Left lobe of liver (tissue), 2 donors: ENCODE results near the gene IGF1R. TPM values are rescaled to one million over a fixed set of nuclear protein-coding genes. Genes with fewer than 3 reads are reported as not detected.

Experiments
- ATAC-seq: fragments of 200-7000 bp; cut with Tn5 transposase; one replicate; pipeline ENCODE4 v1.9.1; 2020; ENCODE audit warnings: mild to moderate bottlenecking, moderate library complexity
- DNase-seq: peaks from one replicate; pipeline ENCODE4 v3.0.0-alpha.2; 2020; ENCODE audit warnings: low spot score
- total RNA-seq: library from RNA; stranded (reverse); gene quantifications from one replicate; pipeline ENCODE4 v1.2.1, GENCODE V29; 2021
- donor health status: DM: no; HTN: no; CAD: no; lungs with moderate emphysema.
- donor health status: DM: no; HTN: yes; CAD: no.

IGF1R gene
- total RNA-seq, 1 donor from 2014 or later = 3.3 TPM

DNA sequence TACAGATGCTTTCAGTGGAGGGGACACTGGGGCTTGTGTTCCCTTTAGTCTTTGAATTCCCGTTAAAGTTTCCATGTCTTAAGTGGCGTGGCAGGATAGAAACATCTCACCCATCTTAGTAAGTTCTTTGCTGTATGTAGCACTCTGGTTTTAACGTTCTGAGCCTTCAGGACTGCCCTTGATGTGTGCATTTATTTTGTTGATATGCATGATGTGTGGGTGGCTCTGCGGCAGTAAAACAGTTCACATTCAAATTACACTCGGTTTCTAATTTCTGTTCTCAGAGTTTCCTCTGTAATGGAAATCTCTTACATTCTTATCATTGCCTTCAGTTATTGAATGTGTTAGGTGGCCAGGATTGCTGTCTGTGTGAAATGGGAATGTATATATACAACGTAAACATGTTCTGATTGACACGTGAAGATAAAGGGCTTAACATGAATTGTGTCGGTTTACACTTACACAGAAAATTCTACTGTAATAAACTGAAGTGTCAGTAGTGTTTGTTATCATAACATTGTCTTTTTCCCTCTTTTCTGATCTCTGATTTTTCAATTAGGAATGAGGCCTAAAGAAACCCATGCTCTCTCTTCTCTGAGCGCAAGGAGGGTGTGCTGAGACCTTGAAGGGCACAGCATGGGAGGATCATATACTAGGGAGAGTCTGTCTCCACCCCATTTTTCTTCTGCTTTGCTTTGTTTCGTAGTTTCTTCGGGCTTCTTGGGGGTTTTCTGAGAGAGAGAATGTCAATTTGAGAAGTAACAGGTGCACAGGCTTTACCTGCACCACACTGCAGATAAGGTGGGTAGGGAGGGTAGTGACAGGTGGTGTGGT is 51.5 kb downstream of the IGF1R start:
- ATAC-seq (no peak), DNase-seq (no peak)

DNA sequence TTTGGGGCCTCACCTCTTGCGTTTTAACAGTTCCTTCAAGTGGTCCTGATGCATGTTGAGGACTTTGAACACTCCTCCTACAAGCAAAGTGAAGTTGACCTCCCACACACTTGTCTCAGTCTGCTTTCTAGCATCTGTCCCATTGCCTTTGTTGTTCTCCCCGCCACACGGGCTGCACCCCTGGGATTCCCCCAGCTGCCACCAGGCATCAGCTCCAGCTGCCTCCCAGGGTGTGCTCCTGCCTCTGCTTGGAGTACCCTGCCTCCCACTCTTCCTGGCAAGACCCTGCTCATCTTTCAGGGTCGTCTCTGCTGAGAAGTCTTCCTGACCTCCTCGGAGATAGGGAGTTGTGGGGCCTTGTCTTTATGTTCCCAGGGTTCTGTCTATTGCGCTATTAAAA is 52.2 kb downstream of the IGF1R start:
- no peak for ATAC-seq
- no peak for DNase-seq

DNA sequence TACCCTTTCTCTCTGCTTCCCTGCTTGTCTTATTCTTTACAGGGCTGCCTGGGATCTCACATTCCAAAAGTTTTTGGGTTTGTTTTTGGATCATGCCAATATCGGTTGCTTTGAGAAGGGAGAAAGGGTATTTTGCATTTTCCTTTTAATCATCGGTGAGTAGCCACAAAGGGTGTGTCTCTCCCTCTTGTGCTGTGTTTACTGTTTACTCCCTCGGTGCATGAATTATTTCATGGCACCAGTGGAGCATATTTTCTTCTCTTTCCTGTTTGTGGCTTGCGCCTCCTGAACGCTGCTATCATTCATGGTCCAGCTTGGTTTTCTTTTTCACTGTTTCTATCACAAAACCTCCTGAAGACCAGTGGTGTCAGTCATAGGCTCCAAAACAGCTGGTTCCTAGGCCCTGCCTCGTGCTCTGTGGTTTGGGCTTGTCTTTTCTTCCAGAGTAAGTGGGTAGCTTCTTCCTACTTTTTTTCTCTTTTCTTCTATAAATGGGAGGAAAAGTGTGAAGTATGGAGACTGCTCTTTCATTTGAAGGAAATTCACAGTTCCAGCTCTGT is 54.9 kb downstream of the IGF1R start:
- DNase-seq (no peak), ATAC-seq (no peak)

DNA sequence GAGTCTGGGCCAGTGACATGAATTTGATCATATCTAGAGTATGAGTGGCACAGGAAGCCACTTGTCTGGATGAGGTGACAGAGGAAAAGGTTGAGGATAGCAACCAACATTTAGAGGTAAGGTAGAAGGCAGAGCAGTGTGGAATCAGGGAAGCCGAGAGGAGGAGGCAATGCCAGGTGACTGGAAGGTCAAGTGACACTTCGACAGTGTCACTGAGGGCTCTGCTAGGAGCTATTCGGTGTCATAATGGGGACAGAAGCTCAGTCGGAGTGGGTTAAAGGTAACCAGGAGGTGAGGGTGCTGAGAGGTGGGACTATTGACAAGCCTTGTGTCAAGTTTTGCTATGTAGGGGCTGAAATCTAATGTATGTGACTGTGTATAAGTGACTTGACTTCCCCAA is 56.7 kb downstream of the IGF1R start:
- no peak for ATAC-seq
- no peak for DNase-seq

DNA sequence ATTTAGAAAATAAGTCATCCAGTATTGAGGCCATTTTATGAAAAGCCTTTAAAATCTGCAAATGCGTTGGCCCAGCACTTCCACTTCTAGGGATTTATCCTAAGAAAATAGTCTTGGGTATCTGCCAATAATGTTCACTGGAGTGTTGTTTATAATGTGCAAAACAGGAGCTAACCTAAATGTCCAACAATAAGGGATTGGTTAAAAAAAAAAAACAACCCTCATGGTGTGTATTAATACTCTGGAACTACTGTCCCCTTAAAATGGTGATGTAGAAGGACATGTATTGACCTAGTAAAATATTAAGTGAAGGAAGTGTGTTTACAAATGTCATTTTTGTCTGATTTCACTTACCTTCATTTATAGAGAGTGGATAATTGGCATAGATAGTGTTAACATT is 58.0 kb downstream of the IGF1R start:
- DNase-seq = no peak
- ATAC-seq = no peak

DNA sequence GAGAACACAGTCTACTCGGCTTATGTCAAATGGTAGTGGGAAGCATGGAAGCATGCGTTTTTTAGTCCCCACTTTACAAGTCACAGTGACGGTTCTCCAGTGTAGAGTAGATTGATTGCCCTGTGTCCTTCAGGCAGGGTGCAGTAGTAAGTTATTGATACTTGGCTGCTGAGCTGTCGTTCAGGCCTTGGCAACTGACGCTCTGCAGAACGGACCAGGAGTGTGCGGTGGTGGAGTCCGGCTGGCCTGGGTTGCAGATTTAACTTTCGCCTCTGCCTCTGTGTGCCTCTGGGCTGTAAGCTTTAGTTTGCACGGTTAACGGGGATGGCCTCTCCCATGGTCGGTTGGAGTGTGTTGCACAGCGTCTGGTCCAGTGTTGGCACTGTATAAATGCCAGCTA is 58.6 kb downstream of the IGF1R start:
- DNase-seq (no peak), ATAC-seq (no peak)

DNA sequence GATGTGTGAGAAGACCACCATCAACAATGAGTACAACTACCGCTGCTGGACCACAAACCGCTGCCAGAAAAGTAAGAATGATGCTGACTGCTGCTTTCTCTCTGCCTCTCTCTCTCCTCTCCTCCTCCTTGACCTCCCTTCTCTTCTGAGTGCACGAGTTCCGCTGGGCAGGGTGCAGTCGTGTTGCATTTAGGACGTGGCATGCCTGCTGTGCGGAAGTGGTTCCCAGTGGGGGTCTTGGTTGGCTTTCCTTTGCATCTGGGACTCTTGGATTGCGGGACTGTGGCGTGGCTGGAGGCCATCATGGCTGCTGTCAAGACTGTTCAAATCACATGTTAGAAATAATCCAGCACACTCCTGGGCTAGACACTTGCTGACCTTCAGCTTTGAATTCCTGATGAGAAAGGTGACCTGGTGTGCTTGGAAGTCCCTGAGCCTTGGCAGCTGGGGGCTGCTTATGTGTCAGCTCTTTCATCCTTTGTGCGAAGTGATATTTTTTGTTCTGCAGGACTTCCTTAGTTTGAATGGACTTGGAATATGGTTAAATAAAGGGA is 59.8 kb downstream of the IGF1R start:
- no peak for DNase-seq
- ATAC-seq = no peak

DNA sequence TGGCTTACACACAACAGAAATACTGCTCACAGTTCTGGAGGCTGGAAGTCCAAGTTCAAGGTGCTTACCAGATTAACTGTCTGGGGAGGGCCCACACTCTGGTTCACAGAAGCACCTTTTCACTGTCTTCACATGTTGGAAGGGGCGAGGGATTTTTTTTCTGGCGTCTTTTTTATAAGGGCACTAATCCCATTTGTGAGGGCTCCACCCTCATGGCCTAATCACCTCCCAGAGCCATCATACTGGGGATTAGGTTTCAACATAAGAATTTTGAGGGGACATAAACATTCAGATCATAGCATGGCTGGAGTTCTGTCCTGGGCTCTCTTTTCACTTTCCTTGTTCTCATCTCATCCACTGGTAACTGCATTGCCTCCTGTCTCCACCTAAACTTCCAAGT is 63.5 kb downstream of the IGF1R start:
- DNase-seq = no peak
- ATAC-seq = no peak

DNA sequence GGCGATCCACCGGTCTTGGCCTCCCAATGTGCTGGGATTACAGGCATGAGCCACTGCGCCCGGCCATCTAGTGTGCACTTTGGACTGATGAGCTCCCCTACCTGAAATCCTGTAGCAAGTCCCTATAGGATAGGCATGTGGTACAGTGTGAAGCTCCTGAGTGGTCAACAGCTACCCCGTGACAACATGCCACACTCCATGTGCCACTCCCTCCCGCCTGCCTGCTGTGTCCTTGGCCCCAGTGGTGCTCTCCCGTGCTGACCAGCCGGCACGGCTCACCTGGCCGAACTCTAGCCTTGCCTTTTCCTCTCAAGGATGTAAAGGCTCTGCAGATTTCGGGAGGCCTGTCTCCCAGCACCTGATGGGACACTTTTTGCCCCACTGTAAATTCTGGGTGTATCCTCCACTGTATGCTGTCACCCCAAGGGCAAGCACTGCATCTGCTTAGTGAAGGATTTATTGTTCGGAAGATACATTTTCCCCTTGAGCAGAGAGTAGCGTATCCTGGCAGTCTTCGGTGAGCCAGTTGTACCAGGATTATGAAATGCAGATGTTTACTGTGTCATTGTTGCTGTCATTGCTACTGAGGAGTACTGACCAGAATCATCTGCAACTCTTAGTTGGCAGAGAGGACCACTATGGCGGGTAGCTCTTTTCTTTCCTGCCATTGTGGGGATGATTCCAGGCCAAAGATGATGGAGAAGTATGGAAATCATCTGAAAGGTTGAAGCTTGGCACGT is 64.7 kb downstream of the IGF1R start:
- ATAC-seq (no peak), DNase-seq (no peak)

DNA sequence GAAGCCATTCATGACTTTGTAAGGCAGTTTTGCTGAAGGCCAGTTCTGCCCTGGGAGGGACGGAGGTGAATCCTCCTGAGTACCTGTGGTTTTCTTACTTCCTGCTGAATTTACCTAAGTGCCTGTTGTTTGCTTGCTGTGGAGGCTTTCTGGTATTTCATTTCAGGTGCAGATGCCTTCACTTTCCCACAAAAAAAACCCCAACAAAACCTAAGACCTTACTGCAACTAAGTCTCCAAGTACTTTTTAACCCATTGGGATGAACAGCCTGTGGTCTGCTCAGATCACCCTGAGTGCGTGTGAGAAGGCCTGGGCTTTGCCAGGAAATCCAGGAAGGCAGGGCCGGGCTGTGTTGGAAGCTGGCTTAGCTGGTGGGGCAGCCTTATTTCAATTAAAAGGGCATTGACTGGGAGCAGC is 65.3 kb downstream of the IGF1R start:
- ATAC-seq = no peak

DNA sequence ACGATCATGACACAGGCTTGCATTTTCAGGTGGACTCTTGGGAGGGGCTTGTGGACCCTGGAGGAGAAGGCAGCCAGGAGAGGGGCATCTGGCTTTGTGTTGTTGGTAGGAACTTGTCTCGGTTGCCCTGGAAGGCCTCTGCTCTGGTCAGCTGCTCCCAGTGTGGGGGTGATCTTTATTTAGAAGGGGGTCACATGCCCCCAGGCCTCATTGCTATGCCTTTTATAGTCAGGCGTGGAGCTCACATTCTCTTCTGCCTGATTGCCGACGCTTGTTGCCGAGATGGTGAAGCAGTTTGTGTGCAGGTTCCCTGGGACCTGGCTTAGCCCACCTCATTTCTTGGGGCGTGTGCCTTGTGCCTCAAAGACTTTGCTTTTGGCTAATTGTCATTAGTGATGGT is 66.6 kb downstream of the IGF1R start:
- DNase-seq (no peak), ATAC-seq (no peak)

More for the DNA sequence above, 65.3 kb downstream of the IGF1R start:
- DNase-seq = no peak

DNA sequence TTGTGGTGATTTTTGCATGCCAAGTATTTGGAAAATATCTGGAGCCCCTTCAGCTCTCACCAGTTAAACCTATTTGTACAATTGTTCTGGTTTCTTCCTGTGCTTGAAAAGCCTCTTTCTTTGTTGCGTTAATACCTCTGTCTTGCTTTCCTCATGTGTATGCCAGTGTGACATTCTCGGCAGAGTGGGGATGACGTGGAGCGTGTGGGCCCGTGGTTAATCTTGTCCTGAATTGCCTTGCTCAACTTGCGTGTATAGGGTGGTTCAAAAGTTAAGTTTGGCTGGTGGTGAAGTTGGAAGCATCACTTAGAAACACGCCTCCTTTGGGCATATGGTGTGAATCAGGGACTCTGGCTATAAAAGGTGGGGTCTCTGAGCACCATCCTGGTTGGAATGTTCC is 67.1 kb downstream of the IGF1R start:
- no peak for DNase-seq
- ATAC-seq = no peak

DNA sequence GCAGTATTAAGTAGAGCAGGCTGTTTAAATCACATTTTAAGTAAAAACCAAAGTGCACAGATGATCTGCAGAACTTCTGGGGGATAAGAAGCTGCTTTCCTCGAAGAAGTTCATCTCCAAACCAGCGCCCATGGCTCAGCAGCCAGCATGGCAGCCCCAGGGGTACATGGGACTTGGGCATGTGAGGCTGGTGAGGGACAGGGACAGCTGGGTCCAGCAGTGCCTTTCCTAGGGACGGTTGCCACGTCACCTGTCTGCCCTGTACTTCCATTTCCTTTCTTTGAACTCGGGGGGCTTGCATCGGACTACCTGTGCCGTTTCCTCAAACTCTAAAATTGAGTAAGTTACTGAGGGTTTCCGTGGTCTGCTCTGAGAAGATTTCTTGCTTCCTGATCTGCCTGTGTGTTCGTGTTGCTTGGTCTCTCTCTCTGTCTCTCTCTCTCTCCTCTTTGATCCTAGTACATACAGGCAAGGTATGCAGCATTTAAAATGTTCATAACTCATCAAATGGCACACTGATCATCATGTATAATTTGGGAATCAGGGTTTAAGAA is 67.6 kb downstream of the IGF1R start:
- DNase-seq (no peak), ATAC-seq (no peak)

DNA sequence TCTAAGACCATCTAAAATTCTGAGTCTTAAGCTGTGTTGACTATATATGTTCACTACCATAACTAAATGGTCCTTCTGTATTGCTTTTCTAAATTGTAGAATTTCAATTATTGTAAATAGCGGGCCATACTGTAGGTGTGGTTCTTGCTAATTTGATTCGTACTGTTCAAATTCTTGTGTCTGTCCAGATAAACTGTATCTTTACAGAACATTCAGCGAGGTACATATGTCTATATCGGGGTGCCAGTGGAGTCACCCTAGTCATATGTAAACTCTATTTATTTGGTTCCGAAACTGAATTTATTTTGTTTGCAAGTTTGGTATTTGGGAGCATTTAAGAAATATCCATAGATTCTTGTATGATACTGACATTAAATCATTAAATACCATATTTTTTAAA is 69.0 kb downstream of the IGF1R start:
- ATAC-seq (no peak), DNase-seq (no peak)

DNA sequence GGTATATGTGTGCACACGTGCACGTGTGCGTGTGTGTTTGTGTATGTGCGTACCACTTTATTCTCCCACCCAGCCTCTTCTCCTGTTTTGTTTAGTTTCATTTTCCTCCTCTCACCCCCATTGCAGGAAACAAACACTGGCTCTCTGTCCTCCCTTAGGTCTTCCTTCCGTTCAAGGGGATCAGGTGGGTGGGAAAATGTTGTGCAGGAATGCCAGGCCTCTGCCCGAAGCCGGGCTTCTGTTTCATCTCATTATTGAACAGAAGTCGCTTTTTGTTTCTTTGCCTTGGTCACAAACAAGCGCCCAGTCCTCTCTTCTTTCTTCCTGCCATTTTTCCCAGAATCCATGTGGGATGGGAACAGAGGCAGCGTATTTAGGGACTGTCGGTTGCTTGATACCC is 69.6 kb downstream of the IGF1R start:
- ATAC-seq (no peak), DNase-seq (no peak)

DNA sequence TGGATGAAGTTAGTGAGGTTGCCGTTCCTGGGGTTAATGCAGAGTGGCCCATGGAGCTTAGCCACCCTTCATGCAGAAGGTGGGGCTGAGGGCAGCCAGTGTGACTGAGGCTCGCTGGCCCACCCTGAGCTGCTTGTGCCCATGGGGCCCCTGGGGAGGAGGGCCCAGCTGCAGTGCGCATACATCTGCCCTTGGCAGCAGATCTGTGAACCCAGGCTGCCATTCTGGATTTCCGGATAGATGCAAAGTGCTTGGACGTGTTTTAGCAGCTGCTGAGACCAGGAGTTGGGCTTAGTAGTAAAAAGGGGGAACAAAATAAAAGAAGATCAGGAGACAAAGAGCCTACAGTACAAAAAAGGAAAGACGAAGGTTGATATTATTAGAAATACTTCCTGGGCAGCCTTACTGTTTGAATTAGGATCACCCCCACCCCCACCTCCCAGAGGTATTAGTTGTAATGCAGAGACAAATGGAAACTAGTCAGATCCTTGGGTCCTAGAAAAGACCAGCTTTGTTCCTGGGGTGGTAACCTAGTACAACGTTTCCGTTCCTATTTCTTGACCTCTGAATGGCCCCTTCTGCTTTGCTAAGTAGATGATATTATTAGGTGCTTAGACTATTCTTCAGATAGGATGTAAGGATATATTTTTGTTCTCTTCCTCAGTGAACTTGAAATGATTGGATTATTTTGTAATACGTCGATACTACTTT is 70.2 kb downstream of the IGF1R start:
- no peak for ATAC-seq
- DNase-seq = no peak

DNA sequence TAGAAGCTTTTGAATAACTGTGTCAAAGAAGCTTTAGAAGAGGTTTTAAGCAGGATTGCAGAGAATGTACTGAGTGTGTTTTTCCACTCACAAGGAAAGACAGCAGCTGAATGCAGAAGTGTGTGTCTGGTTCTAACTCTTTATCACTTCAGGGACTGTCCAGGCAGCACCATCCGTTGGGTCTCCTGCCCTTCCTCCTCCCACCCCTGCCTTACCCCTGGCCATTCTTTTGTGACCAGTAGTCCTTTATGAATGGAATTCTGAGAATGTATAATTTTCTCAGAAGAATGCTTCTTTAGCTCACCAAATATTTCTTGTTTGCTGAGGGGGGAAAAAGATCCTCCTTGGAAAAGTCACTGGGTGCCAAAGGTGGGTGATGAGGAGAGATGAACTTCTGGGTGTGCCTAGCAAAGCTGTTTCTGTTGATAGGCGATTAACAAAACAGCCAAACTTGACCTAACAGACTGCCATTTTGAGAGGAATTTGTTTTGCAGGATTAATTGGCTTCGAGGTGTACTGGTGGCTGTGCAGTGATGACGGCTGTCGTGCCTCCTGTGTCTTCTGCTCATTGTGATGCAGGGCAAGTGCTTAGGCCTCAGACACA is 70.9 kb downstream of the IGF1R start:
- no peak for ATAC-seq
- DNase-seq = no peak

DNA sequence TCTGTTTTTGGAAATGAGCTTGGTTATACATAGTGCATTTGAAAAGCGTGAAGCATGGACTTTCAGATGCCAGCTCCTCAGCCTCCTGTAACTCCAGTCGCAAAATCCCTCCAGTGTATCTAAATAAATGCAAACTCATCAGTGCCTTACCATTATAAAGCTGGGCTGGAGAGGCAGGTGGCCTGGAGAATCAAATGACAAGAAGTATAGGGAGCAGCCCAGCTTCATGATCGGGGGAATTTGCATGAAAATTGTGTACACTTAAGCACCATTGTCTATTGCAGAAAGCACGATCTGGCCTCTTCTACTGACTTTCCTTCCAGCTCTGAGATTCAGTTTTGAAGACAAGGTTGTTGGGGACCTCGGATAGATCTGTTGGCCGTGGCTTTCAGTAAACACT is 71.7 kb downstream of the IGF1R start:
- no peak for DNase-seq
- no peak for ATAC-seq

DNA sequence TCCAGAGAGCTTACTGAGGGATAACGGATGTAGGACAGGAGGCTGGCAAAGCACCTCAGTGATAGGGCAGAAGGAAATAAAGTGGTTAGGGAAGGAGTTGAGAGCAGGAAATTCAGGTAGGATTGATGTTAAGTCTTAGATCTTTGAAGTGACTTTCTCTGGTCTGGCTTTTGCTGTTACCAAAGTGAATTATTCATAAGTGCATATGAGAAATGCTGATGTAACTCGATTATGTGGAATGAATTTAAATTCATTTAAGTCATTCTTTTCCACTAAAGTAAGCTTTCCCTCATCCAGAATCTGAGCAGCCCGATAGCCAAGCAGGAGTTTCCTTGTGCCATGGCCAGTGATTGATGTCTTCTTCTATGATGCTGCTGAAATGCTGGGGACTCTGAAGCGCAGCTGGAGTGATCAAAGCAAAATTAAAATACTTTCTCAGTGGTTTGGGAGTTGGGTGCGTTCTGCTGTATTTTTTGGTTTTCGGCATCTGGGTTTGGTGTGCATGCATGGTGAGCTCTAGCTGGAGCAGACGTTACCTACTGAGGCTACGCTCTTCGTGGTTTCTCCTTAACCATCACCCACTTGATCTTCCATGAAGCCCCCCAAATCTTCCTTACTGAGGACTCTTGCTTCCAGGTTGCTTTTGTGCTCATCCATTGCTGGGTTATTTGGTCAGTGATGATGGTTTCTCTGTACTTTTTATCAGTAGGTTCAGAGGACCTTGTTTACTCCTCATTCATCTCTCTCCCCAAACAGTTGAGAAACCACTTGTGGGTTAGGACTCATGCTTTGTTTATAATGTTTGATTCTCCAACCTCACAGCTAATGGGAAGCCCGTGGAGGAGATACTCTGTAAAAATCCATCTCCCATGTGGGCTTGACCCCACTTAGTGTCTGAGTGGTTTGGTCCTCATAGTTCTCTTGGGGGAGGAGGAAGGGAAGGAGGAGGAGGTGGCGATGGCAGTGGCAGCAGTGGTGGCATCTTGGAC is 72.5 kb downstream of the IGF1R start:
- ATAC-seq (no peak), DNase-seq (no peak)
